HepG2 (cell line): ENCODE measurements around the gene KMT2B. TPM values are rescaled to one million over a fixed set of nuclear protein-coding genes. Genes with fewer than 3 reads are reported as not detected.

ENCODE experiments used
- ELF3 ChIP-seq: IDR thresholded peaks from 2 replicates; pipeline ENCODE4 v1.6.1; 2016; ENCODE audit warnings: missing genetic modification reagents, missing compliant biosample characterization
- EP300 ChIP-seq, 3 experiments: sonication (generic) in 1 of 3; formaldehyde crosslinking in 1 of 3; IDR thresholded peaks; 2 replicates each; pipeline versions ENCODE4 v1.5.1 to v1.6.1; 2011 to 2020; ENCODE audit warnings: low read depth in 2 of 3, low read length in 2 of 3, borderline replicate concordance in 1 of 3, improper control_type of control experiment in 1 of 3, mild to moderate bottlenecking in 1 of 3, missing genetic modification reagents in 1 of 3, moderate library complexity in 1 of 3
- FOXA1 ChIP-seq, 2 experiments: fragments of 450-650 bp in 1 of 2; sonication (generic) in 1 of 2; formaldehyde crosslinking in 1 of 2; IDR thresholded peaks; 2 replicates each; pipeline versions ENCODE4 v1.4.0 to v1.6.1; 2016 to 2020; ENCODE audit warnings: missing genetic modification reagents in 1 of 2
- HDAC1 ChIP-seq: sonication (generic); formaldehyde crosslinking; IDR thresholded peaks from 2 replicates; pipeline ENCODE4 v1.5.1; 2020; ENCODE audit warnings: mild to moderate bottlenecking, missing genetic modification reagents
- HMG20A ChIP-seq: IDR thresholded peaks from 2 replicates; pipeline ENCODE4 v1.6.1; 2016; ENCODE audit warnings: borderline replicate concordance
- HMGXB4 ChIP-seq, 2 experiments: sonication (generic) in 1 of 2; formaldehyde crosslinking in 1 of 2; IDR thresholded peaks; 2 replicates each; pipeline versions ENCODE4 v1.4.0 to v1.6.1; 2018 to 2020; ENCODE audit warnings: missing genetic modification reagents in 2 of 2, borderline replicate concordance in 1 of 2, low read depth in 1 of 2, mild to moderate bottlenecking in 1 of 2, missing biosample characterization in 1 of 2
- HNF4G ChIP-seq, 2 experiments: sonication (generic) in 1 of 2; formaldehyde crosslinking in 1 of 2; IDR thresholded peaks; 2 replicates each; pipeline versions ENCODE4 v1.4.0 to v1.6.1; 2011 to 2020; ENCODE audit warnings: borderline replicate concordance in 2 of 2, low read depth in 2 of 2, mild to moderate bottlenecking in 2 of 2, low read length in 1 of 2, missing genetic modification reagents in 1 of 2, moderate library complexity in 1 of 2
- SIN3A ChIP-seq: IDR thresholded peaks from 2 replicates; pipeline ENCODE4 v1.6.1; 2011; ENCODE audit warnings: low read depth, mild to moderate bottlenecking, control low read depth, low read length, borderline replicate concordance
- SUZ12 ChIP-seq: fragments of 150-350 bp; IDR thresholded peaks from 2 replicates; pipeline ENCODE4 v1.6.1; 2014; ENCODE audit warnings: low read depth, low read length
- TFE3 ChIP-seq: IDR thresholded peaks from 2 replicates; pipeline ENCODE4 v1.6.1; 2016
- TOPORS ChIP-seq: sonication (generic); formaldehyde crosslinking; IDR thresholded peaks from 2 replicates; pipeline ENCODE4 v1.8.0; 2023; ENCODE audit warnings: mild to moderate bottlenecking, missing genetic modification reagents
- ZMYM4 ChIP-seq: sonication (generic); formaldehyde crosslinking; IDR thresholded peaks from 2 replicates; pipeline ENCODE4 v1.8.1; 2023; ENCODE audit warnings: mild to moderate bottlenecking, missing genetic modification reagents
- ZNF205 ChIP-seq: IDR thresholded peaks from 2 replicates; pipeline ENCODE4 v1.6.1; 2018; ENCODE audit warnings: missing biosample characterization, missing genetic modification reagents
- ZNF225 ChIP-seq: sonication (generic); formaldehyde crosslinking; IDR thresholded peaks from 2 replicates; pipeline ENCODE4 v1.4.0; 2020; ENCODE audit warnings: mild to moderate bottlenecking, missing genetic modification reagents
- ZNF556 ChIP-seq: sonication (generic); formaldehyde crosslinking; IDR thresholded peaks from 2 replicates; pipeline ENCODE4 v1.4.0; 2020; ENCODE audit warnings: mild to moderate bottlenecking, missing genetic modification reagents, borderline replicate concordance
- ZNF609 ChIP-seq: sonication (generic); formaldehyde crosslinking; IDR thresholded peaks from 2 replicates; pipeline ENCODE4 v1.4.0; 2020; ENCODE audit warnings: mild to moderate bottlenecking, missing genetic modification reagents, borderline replicate concordance
- ZNF619 ChIP-seq: sonication (generic); formaldehyde crosslinking; IDR thresholded peaks from 2 replicates; pipeline ENCODE4 v1.4.0; 2020; ENCODE audit warnings: mild to moderate bottlenecking, missing genetic modification reagents
- ZNF678 ChIP-seq: sonication (generic); formaldehyde crosslinking; IDR thresholded peaks from 2 replicates; pipeline ENCODE4 v1.4.0; 2020; ENCODE audit warnings: mild to moderate bottlenecking, missing genetic modification reagents
- polyA plus RNA-seq, 8 experiments: library from polyadenylated mRNA; depleted of rRNA in 3 of 8; stranded (reverse) in 7 of 8; unstranded in 1 of 8; fragments of >200 nt; fragmentation: Illumina TruSeq in 4 of 8; extraction: Trizol in 4 of 8; gene quantifications; 2 replicates each; pipeline versions ENCODE4 v1.2.1 to v1.2.3, GENCODE V29; 2011 to 2016; ENCODE audit warnings: low read depth in 4 of 8, missing spikeins in 1 of 8, mixed read lengths in 1 of 8; ENCODE audit not compliant: insufficient read depth in 1 of 8
- total RNA-seq, 5 experiments: library from RNA; depleted of rRNA; stranded (reverse); fragments of >200 nt; fragmentation: Illumina TruSeq; extraction: Trizol; gene quantifications; 2 replicates each; pipeline ENCODE4 v1.2.3, GENCODE V29; 2016; ENCODE audit warnings: low read depth in 1 of 5
- TF ChIP-seq, protein P1 (sequence below): IDR thresholded peaks from 2 replicates; pipeline ENCODE4 v1.6.1; 2016; ENCODE audit warnings: mild to moderate bottlenecking

KMT2B gene
- total and polyA plus RNA-seq, 2 of the 13 experiments (the other 11 are each of a cell fraction or from before 2014, with no cell fraction given): 6.2 to 16.9 TPM

- 0 out of 2 replicates have a peak, but pooled peaks have one; percentile 47 for TF ChIP-seq TFE3 (CRISPR knock-in tag)
- TF ChIP-seq ELF3 (CRISPR knock-in tag): peak; percentile 57; the same call in 1 of the 2 replicates
- no peak for TF ChIP-seq SIN3A
- TF ChIP-seq ZNF619 (CRISPR knock-in tag): 0 out of 2 replicates have a peak, but pooled peaks have one; percentile 22
- TF ChIP-seq ZNF609 (CRISPR knock-in tag): peak; percentile 64; the same call in 1 of the 2 replicates
- TF ChIP-seq, protein P1, sequence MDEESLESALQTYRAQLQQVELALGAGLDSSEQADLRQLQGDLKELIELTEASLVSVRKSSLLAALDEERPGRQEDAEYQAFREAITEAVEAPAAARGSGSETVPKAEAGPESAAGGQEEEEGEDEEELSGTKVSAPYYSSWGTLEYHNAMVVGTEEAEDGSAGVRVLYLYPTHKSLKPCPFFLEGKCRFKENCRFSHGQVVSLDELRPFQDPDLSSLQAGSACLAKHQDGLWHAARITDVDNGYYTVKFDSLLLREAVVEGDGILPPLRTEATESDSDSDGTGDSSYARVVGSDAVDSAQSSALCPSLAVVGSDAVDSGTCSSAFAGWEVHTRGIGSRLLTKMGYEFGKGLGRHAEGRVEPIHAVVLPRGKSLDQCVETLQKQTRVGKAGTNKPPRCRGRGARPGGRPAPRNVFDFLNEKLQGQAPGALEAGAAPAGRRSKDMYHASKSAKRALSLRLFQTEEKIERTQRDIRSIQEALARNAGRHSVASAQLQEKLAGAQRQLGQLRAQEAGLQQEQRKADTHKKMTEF (CRISPR knock-in tag): peak; percentile 50; the same call in 1 of the 2 replicates
- peak; percentile 21; the same call in 1 of the 2 replicates for TF ChIP-seq HNF4G (IDR thresholded peaks at IDR 0.05; ENCODE audit: borderline replicate concordance, low read depth, low read length)
- no peak for TF ChIP-seq HNF4G (CRISPR knock-in tag; IDR thresholded peaks at IDR 0.05; ENCODE audit: borderline replicate concordance, low read depth)
- no peak for TF ChIP-seq ZNF678
- TF ChIP-seq HMG20A (CRISPR knock-in tag): peak; percentile 43; the same call in 1 of the 2 replicates
- TF ChIP-seq ZMYM4 (CRISPR knock-in tag): no peak
- TF ChIP-seq ZNF205: 0 out of 2 replicates have a peak, but pooled peaks have one; percentile 16
- TF ChIP-seq EP300 (IDR thresholded peaks at IDR 0.05; ENCODE audit: low read depth in 2 of 2, low read length in 2 of 2): peak in 1 of 2 experiments; percentile 49; a peak in 2 of 4 replicates
- TF ChIP-seq EP300 (CRISPR knock-in tag; IDR thresholded peaks at IDR 0.05; ENCODE audit: borderline replicate concordance): no peak
- no peak for TF ChIP-seq TOPORS (CRISPR knock-in tag)
- no peak for TF ChIP-seq FOXA1 (IDR thresholded peaks at IDR 0.05)
- TF ChIP-seq FOXA1 (CRISPR knock-in tag; IDR thresholded peaks at IDR 0.05): peak; percentile 51; the same call in 1 of the 2 replicates
- no peak for TF ChIP-seq SUZ12
- peak; percentile 48; the same call in 1 of the 2 replicates for TF ChIP-seq HDAC1 (CRISPR knock-in tag)
- no peak for TF ChIP-seq ZNF225
- TF ChIP-seq ZNF556 (CRISPR knock-in tag): peak; percentile 31; the same call in 1 of the 2 replicates
- 0 out of 4 replicates have a peak, but pooled peaks of 1 of the 2 experiments have one; percentile 3 for TF ChIP-seq HMGXB4 (CRISPR knock-in tag; IDR thresholded peaks at IDR 0.05; ENCODE audit: borderline replicate concordance in 1 of 2, low read depth in 1 of 2)
Measured at GRCh38 chr19:35696835-35697234, 21.0 kb upstream of the KMT2B start (continued).
